Osteocyte (in vitro differentiated cells): ENCODE measurements around the gene ATP8A2. TPM values are rescaled to one million over a fixed set of nuclear protein-coding genes. Genes with fewer than 3 reads are reported as not detected.

Experiments used
- DNase-seq: peaks from one replicate; pipeline ENCODE4 v3.0.0; 2021; ENCODE audit warnings: mixed read lengths; ENCODE audit not compliant: unreplicated experiment; ENCODE audit errors: extremely low spot score
- H3K27ac Mint-ChIP-seq: one replicate; pipeline ENCODE4 v1.8.0; 2021; ENCODE audit warnings: mild to moderate bottlenecking, mixed read lengths; ENCODE audit not compliant: unreplicated experiment
- H3K27me3 Mint-ChIP-seq: one replicate; pipeline ENCODE4 v1.8.0; 2021; ENCODE audit warnings: mixed read lengths; ENCODE audit not compliant: unreplicated experiment
- H3K36me3 Mint-ChIP-seq: one replicate; pipeline ENCODE4 v1.8.0; 2021; ENCODE audit warnings: mixed read lengths; ENCODE audit not compliant: unreplicated experiment
- H3K4me1 Mint-ChIP-seq: one replicate; pipeline ENCODE4 v1.8.0; 2021; ENCODE audit warnings: mixed read lengths; ENCODE audit not compliant: unreplicated experiment
- H3K4me3 Mint-ChIP-seq: one replicate; pipeline ENCODE4 v1.8.0; 2021; ENCODE audit warnings: mild to moderate bottlenecking, moderate library complexity, mixed read lengths; ENCODE audit not compliant: unreplicated experiment
- H3K9me3 Mint-ChIP-seq: one replicate; pipeline ENCODE4 v1.8.0; 2021; ENCODE audit warnings: mixed read lengths; ENCODE audit not compliant: unreplicated experiment
- CTCF ChIP-seq: fragments of 200-600 bp; sonication (generic); IDR thresholded peaks from 2 replicates; pipeline ENCODE4 v1.5.0; 2021; ENCODE audit warnings: antibody characterized with exemption, mild to moderate bottlenecking, moderate library complexity
- total RNA-seq: library from RNA; stranded (reverse); gene quantifications from 2 replicates; pipeline ENCODE4 v1.2.1, GENCODE V29; 2021

ATP8A2 gene
- total RNA-seq, 1 donor from 2014 or later: 1.1 TPM

GRCh38 chr13:25733001-25733491, 361.3 kb downstream of the ATP8A2 start:
- no peak for DNase-seq
- TF ChIP-seq CTCF: no peak
- no peaks in the 10 kb centered on the region for H3K9me3 Mint-ChIP-seq

GRCh38 chr13:25733696-25734435, 362.1 kb downstream of the ATP8A2 start:
- no peak for TF ChIP-seq CTCF
- H3K27me3 Mint-ChIP-seq: no peaks in the 10 kb centered on the region
- H3K36me3 Mint-ChIP-seq: no peaks in the 10 kb centered on the region
- H3K4me1 Mint-ChIP-seq: peaks cover 60% of the 10 kb centered on the region
- H3K9me3 Mint-ChIP-seq: no peaks in the 10 kb centered on the region
- H3K27ac Mint-ChIP-seq: peak overlapping the region; percentile 83
- H3K4me3 Mint-ChIP-seq: no peak overlapping the region
- DNase-seq: no peak

More at GRCh38 chr13:25733001-25733491, 361.3 kb downstream of the ATP8A2 start:
- H3K4me1 Mint-ChIP-seq: peaks cover 60% of the 10 kb centered on the region
- H3K36me3 Mint-ChIP-seq: no peaks in the 10 kb centered on the region
- H3K4me3 Mint-ChIP-seq: no peak overlapping the region
- H3K27me3 Mint-ChIP-seq: no peaks in the 10 kb centered on the region
- peak overlapping the region; percentile 83 for H3K27ac Mint-ChIP-seq

- DNase-seq: no peak
These were observed 366.8 kb downstream of the ATP8A2 start for GRCh38 chr13:25738342-25739196.

GRCh38 chr13:25739376-25739775, 367.6 kb downstream of the ATP8A2 start:
- Mint-ChIP-seq H3K4me1 (peaks cover 37% of the 10 kb centered on the region), H3K27me3 (no peaks in the 10 kb centered on the region), H3K27ac (peak overlapping the region; percentile 77), H3K36me3 (no peaks in the 10 kb centered on the region), H3K9me3 (no peaks in the 10 kb centered on the region), H3K4me3 (no peak overlapping the region)
- no peak for DNase-seq
- no peak for TF ChIP-seq CTCF

More at GRCh38 chr13:25738342-25739196, 366.8 kb downstream of the ATP8A2 start:
- H3K4me3 Mint-ChIP-seq: no peak overlapping the region
- peak overlapping the region; percentile 77 for H3K27ac Mint-ChIP-seq
- no peak for TF ChIP-seq CTCF
- H3K9me3 Mint-ChIP-seq: no peaks in the 10 kb centered on the region
- no peaks in the 10 kb centered on the region for H3K36me3 Mint-ChIP-seq
- H3K27me3 Mint-ChIP-seq: no peaks in the 10 kb centered on the region
- H3K4me1 Mint-ChIP-seq: peaks cover 37% of the 10 kb centered on the region

GRCh38 chr13:25741796-25742195, 370.0 kb downstream of the ATP8A2 start:
- Mint-ChIP-seq H3K4me3 (no peak overlapping the region), H3K9me3 (no peaks in the 10 kb centered on the region), H3K4me1 (peaks cover 32% of the 10 kb centered on the region), H3K27me3 (no peaks in the 10 kb centered on the region), H3K36me3 (no peaks in the 10 kb centered on the region), H3K27ac (no peak overlapping the region)
- no peak for DNase-seq
- TF ChIP-seq CTCF: no peak
